ENCODE data around the gene GRN.
"Not testable (repeated sequence)": the region's sequence is repeated elsewhere in the genome, so short reads cannot be mapped to it uniquely, and the experiment has no call there.

Gene GRN

GRCh38 chr17:44367231-44367979, 22.3 kb downstream of the GRN start:
- Histone ChIP-seq H3K4me2 (ENCODE audit: low read length) (no peak overlapping the region), H3K27ac (ENCODE audit: low read depth, low read length, poor library complexity, severe bottlenecking) (no peak overlapping the region), H3K9ac (ENCODE audit: low read length) (no peak overlapping the region), H4K20me1 (ENCODE audit: insufficient read depth, low read length) (no peaks in the 10 kb centered on the region), H3K79me2 (ENCODE audit: insufficient read depth, low read length) (no peaks in the 10 kb centered on the region), H3F3A (ENCODE audit: insufficient read depth, low read length) (no peaks in the 10 kb centered on the region), H3K4me3 (ENCODE audit: low read depth, low read length, poor library complexity, severe bottlenecking) (no peak overlapping the region), H3K9me3 (ENCODE audit: low read length) (no peaks in the 10 kb centered on the region), H2AFZ (ENCODE audit: low read length) (no peak overlapping the region), H3K36me3 (ENCODE audit: insufficient read depth, low read length) (no peaks in the 10 kb centered on the region), H3K4me1 (ENCODE audit: insufficient read depth, low read length, severe bottlenecking) (peaks cover 10% of the 10 kb centered on the region), H3K27me3 (ENCODE audit: insufficient read depth, low read length) (no peaks in the 10 kb centered on the region), H3K9me2 (ENCODE audit: low read depth, low read length) (no peaks in the 10 kb centered on the region)
- TF ChIP-seq CTCF (IDR thresholded peaks at IDR 0.05; ENCODE audit: low read length): no peak

GRCh38 chr17:44368391-44369243, 23.5 kb downstream of the GRN start:
- H3K9me2 ChIP-seq (ENCODE audit: low read depth, low read length); H3K4me1 ChIP-seq (ENCODE audit: insufficient read depth, low read length, severe bottlenecking): not testable (repeated sequence)

GRCh38 chr17:44369414-44370023, 24.4 kb downstream of the GRN start:
- not testable (repeated sequence) for H3K27ac ChIP-seq (ENCODE audit: low read depth, low read length, poor library complexity, severe bottlenecking); H2AFZ ChIP-seq (ENCODE audit: low read length); H3K36me3 ChIP-seq (ENCODE audit: insufficient read depth, low read length); H3K9me3 ChIP-seq (ENCODE audit: low read length); H3K4me1 ChIP-seq (ENCODE audit: insufficient read depth, low read length, severe bottlenecking); H4K20me1 ChIP-seq (ENCODE audit: insufficient read depth, low read length); H3K9me2 ChIP-seq (ENCODE audit: low read depth, low read length); H3K27me3 ChIP-seq (ENCODE audit: insufficient read depth, low read length); H3K4me2 ChIP-seq (ENCODE audit: low read length); H3K4me3 ChIP-seq (ENCODE audit: low read depth, low read length, poor library complexity, severe bottlenecking); H3F3A ChIP-seq (ENCODE audit: insufficient read depth, low read length); H3K79me2 ChIP-seq (ENCODE audit: insufficient read depth, low read length); H3K9ac ChIP-seq (ENCODE audit: low read length)

More at GRCh38 chr17:44368391-44369243, 23.5 kb downstream of the GRN start:
- not testable (repeated sequence) for H2AFZ ChIP-seq (ENCODE audit: low read length); H3K27me3 ChIP-seq (ENCODE audit: insufficient read depth, low read length); H3K4me3 ChIP-seq (ENCODE audit: low read depth, low read length, poor library complexity, severe bottlenecking); H3F3A ChIP-seq (ENCODE audit: insufficient read depth, low read length); H3K9me3 ChIP-seq (ENCODE audit: low read length); H3K4me2 ChIP-seq (ENCODE audit: low read length); H3K36me3 ChIP-seq (ENCODE audit: insufficient read depth, low read length); H4K20me1 ChIP-seq (ENCODE audit: insufficient read depth, low read length); H3K27ac ChIP-seq (ENCODE audit: low read depth, low read length, poor library complexity, severe bottlenecking); H3K9ac ChIP-seq (ENCODE audit: low read length); H3K79me2 ChIP-seq (ENCODE audit: insufficient read depth, low read length)

- Histone ChIP-seq H3K4me1 (ENCODE audit: insufficient read depth, low read length, severe bottlenecking) (peaks cover 6% of the 10 kb centered on the region), H3K27ac (ENCODE audit: low read depth, low read length, poor library complexity, severe bottlenecking) (no peak overlapping the region), H3F3A (ENCODE audit: insufficient read depth, low read length) (no peaks in the 10 kb centered on the region), H2AFZ (ENCODE audit: low read length) (no peak overlapping the region), H3K4me3 (ENCODE audit: low read depth, low read length, poor library complexity, severe bottlenecking) (no peak overlapping the region), H3K9me3 (ENCODE audit: low read length) (no peaks in the 10 kb centered on the region), H4K20me1 (ENCODE audit: insufficient read depth, low read length) (no peaks in the 10 kb centered on the region), H3K4me2 (ENCODE audit: low read length) (no peak overlapping the region), H3K36me3 (ENCODE audit: insufficient read depth, low read length) (no peaks in the 10 kb centered on the region), H3K79me2 (ENCODE audit: insufficient read depth, low read length) (no peaks in the 10 kb centered on the region), H3K27me3 (ENCODE audit: insufficient read depth, low read length) (0 out of 2 replicates have a peak, but pooled peaks cover 5% of the 10 kb centered on the region), H3K9ac (ENCODE audit: low read length) (no peak overlapping the region), H3K9me2 (ENCODE audit: low read depth, low read length) (no peaks in the 10 kb centered on the region)
- TF ChIP-seq EZH2 (IDR thresholded peaks at IDR 0.05; ENCODE audit: borderline replicate concordance, low read length) (no peak), CTCF (IDR thresholded peaks at IDR 0.05; ENCODE audit: low read length) (no peak)
Measured at GRCh38 chr17:44372036-44372435, 26.9 kb downstream of the GRN start.

Measured in OCI-LY1 (cell line).